ES-I3 (cell line): ENCODE measurements around the gene TUBA4A.

Source experiments
- H3K36me3 ChIP-seq: 2 replicates; pipeline ENCODE4 v1.6.1; 2013; ENCODE audit warnings: mild to moderate bottlenecking, low read length, control low read depth, moderate library complexity; ENCODE audit not compliant: insufficient read depth
- H3K4me1 ChIP-seq: 2 replicates; pipeline ENCODE4 v1.6.1; 2013; ENCODE audit warnings: mild to moderate bottlenecking, control low read depth, low read length; ENCODE audit not compliant: insufficient read depth
- H3K9ac ChIP-seq: 2 replicates; pipeline ENCODE4 v1.6.1; 2013; ENCODE audit warnings: low read depth, mild to moderate bottlenecking, low read length, moderate library complexity
- H3K9me3 ChIP-seq: 2 replicates; pipeline ENCODE4 v1.6.1; 2013; ENCODE audit warnings: mild to moderate bottlenecking, low read length, moderate library complexity; ENCODE audit not compliant: control insufficient read depth, insufficient read depth

The TUBA4A gene

DNA sequence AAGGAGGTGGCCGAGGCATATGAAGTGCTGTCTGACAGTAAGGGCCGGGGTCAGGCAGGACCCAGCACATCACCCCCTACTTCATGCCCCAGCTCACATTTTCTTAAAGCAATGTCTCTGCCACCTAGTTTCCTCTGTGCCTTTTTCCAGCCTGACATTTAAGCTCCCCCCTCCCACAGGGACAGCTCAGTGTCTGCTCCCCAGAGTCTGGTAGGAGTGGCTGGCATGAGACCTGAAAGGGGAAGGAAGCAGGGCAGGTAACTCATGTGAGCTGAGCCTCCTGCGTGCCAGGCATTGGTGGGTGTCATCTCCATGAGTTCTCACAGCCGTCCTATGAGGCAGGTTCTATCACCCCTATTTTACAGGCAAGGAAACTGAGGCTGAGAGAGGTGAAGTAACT is 26.9 kb upstream of the TUBA4A start:
- no peaks in the 10 kb centered on the region for H3K36me3 ChIP-seq
- H3K9me3 ChIP-seq, result no peaks in the 10 kb centered on the region
- peaks cover 15% of the 10 kb centered on the region for H3K4me1 ChIP-seq
- no peak overlapping the region for H3K9ac ChIP-seq

DNA sequence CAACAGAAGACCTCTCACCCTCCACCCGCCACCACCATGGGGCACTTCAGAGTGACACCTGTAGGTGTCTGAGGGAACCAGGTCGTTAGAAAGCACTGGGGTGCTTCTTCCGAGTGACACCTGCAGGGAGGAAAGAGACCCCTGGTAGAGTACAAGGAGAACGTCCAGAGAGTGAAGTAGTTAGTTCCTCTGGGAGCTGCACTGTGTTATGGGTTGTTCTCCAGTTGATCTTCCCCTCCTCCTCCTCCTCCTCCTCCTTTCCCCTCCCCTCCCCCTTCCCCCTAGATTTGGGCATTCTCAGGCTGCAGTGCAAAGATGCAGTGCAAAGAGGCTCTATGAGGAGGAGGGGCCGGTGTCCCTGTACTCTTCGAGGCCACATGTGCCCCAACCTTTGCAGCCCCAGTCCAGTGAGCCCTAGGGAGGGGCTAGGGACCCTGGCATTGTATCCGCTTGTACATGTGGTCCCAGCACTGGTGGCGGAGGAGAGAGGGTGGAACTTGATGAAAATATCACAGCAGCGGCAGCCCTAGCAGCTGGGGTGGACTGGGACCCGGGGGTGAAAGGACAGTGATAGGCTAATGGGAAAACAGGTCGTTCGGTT is 26.3 kb upstream of the TUBA4A start:
- Histone ChIP-seq H3K9ac (peak overlapping the region; percentile 65; the same call in 1 of the 2 replicates), H3K4me1 (peaks cover 15% of the 10 kb centered on the region)

DNA sequence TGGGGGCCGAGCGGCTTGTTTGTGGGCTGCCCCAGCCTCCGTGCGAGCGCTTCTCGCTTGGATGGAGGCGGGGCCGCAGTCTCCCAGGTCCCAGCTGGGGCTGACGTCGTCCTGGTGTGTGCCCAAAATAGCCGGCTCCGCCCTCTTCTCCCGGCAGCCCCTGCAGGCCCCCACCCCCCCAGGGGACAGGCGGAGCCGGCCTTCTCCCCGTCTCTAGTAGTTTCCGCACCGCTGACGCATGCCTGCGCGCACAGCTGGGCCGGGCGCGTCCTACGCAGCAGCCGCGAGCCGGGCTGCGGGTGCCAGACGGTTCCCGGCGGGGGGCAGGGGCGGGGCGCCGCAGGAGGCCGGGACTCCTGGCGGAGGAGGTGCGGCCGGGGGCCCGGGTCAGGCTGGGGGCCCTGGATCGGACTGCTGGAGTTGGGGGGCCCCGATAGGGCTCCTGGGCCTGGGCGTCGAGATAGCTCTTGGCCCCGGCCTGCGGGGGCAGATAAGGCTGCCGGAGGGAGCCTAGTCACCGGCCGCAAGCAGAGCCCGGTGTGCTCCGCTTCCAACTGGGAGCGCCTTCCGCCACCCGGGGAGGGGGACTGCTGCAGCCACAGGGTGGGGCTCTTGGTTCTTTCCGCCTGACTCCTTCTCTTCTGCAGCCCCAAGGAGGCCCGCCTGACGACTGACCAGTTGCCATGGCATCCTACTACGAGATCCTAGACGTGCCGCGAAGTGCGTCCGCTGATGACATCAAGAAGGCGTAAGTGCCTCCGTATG is 25.6 kb upstream of the TUBA4A start, which contains the start of gene DNAJB2:
Gene DNAJB2, plus strand, starts transcription at position 216 of the 765 bp plus-strand sequence. Its CDS starts 468 bp downstream, at position 684.
- Histone ChIP-seq H3K36me3 (no peaks in the 10 kb centered on the region), H3K9ac (peak within 1 kb of the TSS; percentile 65), H3K9me3 (no peaks in the 10 kb centered on the region), H3K4me1 (peaks cover 22% of the 10 kb centered on the region)

More for the DNA sequence above, 26.3 kb upstream of the TUBA4A start:
- H3K36me3 ChIP-seq, result no peaks in the 10 kb centered on the region
- H3K9me3 ChIP-seq, result no peaks in the 10 kb centered on the region

DNA sequence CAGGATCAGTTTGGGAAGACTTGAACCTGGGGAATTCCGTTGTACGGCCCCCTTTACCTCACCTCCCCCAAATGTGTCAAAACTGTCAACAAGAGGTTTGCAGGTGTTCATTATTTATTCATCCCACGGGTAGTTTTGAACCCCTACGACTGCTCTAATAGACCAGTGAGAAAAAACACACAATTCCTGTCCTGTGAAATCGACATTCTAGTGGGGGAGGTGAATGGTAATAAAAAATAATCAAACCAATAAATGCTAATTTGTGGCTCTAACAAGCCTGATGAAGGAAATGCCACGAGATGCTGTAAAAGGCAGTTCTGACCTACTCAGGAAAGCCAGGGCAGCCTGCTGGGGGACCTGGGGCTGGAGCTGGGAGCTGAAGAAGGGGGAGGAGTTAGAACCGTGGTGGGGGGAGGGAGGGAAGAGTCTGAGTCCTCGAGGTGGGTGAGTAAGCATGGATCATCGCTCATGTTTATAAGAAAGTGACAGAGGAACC is 25.0 kb upstream of the TUBA4A start:
- Histone ChIP-seq H3K4me1 (peaks cover 29% of the 10 kb centered on the region), H3K36me3 (no peaks in the 10 kb centered on the region), H3K9ac (peak overlapping the region; percentile 65), H3K9me3 (no peaks in the 10 kb centered on the region)

DNA sequence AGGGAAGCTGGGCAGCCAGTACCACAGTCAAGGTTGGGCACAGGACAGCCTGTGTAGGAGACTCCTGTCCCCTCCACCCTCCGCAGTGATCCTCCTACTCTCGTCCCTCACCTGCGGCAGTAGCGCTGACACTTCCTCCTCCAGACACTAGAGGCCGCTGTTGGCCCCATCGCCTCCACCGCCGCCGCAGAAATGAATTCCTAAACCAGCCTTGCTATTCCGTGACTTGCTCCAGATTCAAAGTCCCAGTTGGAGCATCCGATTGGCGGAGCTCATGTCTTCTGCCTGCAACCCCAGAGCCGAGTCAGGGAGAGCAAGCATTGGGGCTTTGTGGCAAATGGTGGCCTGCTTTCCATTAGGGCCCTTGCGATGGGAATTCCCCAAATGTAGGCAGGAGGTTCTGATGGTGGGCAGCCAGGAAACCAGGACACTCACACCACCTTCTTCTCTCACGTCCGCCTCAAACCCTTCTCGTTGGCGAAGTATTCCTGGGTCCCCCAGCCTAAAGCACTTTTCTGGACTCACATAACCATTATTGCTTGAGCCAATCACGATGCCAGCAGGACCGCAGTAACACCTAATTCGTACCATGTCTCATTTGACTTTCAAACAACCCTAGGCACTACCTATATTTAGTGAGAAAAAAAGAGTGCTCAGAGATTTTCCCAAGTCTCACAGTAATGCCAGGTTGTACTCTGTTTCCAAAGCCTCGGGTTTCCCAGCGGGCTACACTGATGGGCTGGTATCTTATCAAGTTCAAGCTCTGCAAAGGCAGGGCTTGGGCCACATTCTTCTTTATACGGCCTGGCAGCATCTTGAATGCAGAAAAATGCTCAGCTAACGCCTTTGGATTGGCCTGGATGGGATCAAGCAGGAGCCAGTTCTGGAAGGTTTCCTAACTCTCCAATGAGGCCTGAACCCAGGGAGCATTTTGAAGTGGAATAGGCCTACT is 24.3 kb upstream of the TUBA4A start:
- no peaks in the 10 kb centered on the region for H3K9me3 ChIP-seq
- H3K9ac ChIP-seq, result peak overlapping the region; percentile 65; the same call in 1 of the 2 replicates
- peaks cover 30% of the 10 kb centered on the region for H3K4me1 ChIP-seq

DNA sequence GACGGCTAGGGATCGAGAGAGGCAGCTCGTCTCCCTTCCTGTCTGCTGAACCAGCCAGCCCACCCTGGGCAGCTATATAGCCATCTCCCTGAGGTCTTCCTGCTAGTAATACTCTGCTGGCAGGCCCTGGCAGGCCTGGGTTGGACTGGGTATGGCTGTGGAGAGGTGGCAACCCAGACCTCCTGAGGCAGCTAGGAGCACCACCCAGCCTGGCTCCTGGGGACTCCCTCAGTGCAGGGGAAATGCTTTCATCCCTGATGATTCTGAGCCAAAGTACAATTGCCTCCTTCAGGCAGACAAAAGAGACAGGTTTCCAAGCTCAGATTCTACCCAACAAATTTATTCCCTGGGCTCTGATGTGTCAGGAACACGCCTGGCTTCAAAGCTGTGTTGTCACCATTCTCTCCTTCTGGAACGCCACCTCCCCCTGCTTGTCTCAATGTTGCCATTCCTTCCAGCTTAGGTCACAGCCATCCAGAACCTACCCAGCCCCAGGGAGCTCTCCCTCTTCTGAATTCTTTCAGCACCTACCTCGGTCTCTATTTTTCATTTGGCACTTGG is 20.7 kb upstream of the TUBA4A start:
- no peaks in the 10 kb centered on the region for H3K9me3 ChIP-seq
- no peaks in the 10 kb centered on the region for H3K36me3 ChIP-seq
- H3K4me1 ChIP-seq, result peaks cover 30% of the 10 kb centered on the region
- peak overlapping the region; percentile 7; the same call in 1 of the 2 replicates for H3K9ac ChIP-seq

More for the DNA sequence above, 24.3 kb upstream of the TUBA4A start:
- no peaks in the 10 kb centered on the region for H3K36me3 ChIP-seq

DNA sequence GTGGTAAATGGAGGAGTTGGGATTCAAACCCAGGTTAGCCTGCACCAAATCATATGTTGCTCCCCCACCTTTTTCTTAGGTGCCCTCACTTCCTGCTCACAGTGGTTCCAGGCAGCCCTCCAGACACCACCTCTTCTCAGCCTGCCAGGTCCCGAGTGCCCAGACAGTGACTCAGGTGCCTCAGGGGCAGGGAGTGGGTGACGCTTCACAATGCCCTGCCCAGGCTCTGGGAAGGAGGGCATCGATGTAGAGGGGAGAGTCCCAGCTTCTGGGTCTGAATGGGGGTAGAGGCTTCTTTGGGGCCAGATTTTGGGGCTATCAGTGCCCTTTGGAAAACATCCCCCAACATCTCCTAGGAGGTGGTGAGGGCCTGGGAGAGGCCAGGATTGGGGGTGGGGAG is 20.2 kb upstream of the TUBA4A start:
- Histone ChIP-seq H3K4me1 (peaks cover 30% of the 10 kb centered on the region), H3K36me3 (no peaks in the 10 kb centered on the region), H3K9me3 (no peaks in the 10 kb centered on the region), H3K9ac (peak overlapping the region; percentile 7; the same call in 1 of the 2 replicates)

DNA sequence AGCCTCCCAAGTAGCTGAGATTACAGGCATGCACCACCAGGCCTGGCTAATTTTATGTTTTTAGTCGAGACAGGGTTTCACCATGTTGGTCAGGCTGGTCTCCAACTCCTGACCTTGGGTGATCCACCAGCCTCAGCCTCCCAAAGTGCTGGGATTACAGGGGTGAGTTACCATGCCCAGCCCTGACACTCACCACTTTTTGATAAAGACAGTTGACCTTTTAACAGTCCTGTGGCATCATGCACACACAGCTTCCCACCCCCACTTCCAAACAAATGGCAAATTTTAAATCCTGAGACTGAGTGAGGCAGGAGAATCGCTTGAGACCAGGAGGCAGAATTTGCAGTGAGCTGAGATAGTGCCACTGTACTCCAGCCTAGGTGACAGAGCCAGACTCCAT is 19.3 kb upstream of the TUBA4A start:
- Histone ChIP-seq H3K9me3 (no peaks in the 10 kb centered on the region), H3K4me1 (peaks cover 22% of the 10 kb centered on the region), H3K9ac (no peak overlapping the region), H3K36me3 (no peaks in the 10 kb centered on the region)

DNA sequence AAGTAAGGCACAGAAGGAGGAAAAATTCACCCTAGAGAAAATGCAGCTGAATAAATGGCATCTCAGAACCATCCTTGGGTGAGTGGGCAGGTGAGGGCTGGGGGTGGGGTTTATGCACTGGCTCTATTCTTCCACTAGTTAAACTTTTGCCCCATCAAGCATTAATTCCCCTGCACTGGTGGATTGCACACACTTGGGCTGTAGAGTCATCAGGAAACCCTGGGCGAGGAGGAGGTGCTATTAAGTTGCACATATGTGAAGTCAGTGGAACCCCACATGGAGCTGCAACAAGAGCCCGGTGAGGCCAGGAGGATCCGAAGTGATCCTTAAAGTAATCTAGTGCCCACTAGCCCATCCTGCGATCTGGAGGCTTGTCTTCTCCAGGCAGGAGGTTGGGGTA is 18.6 kb upstream of the TUBA4A start:
- no peak overlapping the region for H3K9ac ChIP-seq
- no peaks in the 10 kb centered on the region for H3K36me3 ChIP-seq
- peaks cover 18% of the 10 kb centered on the region; the same call in 1 of the 2 replicates for H3K4me1 ChIP-seq
- no peaks in the 10 kb centered on the region for H3K9me3 ChIP-seq

- Histone ChIP-seq H3K9me3 (no peaks in the 10 kb centered on the region), H3K36me3 (no peaks in the 10 kb centered on the region), H3K4me1 (peaks cover 15% of the 10 kb centered on the region; the same call in 1 of the 2 replicates), H3K9ac (no peak overlapping the region)
Observed at GRCh38 chr2:219271021-219271420, 17.3 kb upstream of the TUBA4A start.

- Histone ChIP-seq H3K4me1 (peaks cover 14% of the 10 kb centered on the region; the same call in 1 of the 2 replicates), H3K36me3 (no peaks in the 10 kb centered on the region), H3K9ac (no peak overlapping the region)
Observed at GRCh38 chr2:219270055-219270372, 16.3 kb upstream of the TUBA4A start.

DNA sequence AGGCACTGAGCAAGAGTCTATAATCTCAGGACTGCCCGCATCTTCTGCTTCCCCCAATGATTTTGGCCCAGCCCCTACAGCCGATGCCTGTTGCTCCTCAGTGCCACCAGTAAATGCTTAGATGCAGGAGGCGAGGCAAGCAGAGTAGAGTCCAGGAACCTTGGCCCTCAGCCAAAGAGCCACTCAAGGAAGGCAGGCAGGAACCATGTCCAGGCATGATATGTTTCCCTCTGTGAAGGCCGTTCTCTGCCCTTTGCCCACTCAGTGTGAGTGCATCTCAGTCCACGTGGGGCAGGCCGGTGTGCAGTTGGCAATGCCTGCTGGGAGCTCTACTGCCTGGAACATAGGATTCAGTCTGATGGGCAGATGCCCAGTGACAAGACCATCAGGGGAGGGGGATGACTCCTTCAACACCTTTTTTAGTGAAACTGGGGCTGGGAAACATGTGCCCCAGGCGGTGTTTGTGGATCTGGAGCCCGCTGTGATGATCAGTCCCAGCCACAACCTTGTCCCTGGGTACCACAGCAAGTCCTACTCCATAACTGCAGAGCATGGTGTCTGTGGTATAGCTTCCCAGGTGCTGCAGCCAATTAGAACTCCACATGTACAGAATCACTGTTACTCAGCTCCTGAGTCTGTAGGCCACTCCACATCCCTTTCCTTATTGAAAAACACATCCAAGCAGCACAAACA is 15.8 kb upstream of the TUBA4A start:
- no peaks in the 10 kb centered on the region for H3K9me3 ChIP-seq
- no peak overlapping the region for H3K9ac ChIP-seq
- no peaks in the 10 kb centered on the region for H3K36me3 ChIP-seq
- peaks cover 9% of the 10 kb centered on the region; the same call in 1 of the 2 replicates for H3K4me1 ChIP-seq

More at GRCh38 chr2:219270055-219270372, 16.3 kb upstream of the TUBA4A start:
- no peaks in the 10 kb centered on the region for H3K9me3 ChIP-seq

- H3K9ac ChIP-seq, result no peak overlapping the region
- no peaks in the 10 kb centered on the region for H3K36me3 ChIP-seq
- no peaks in the 10 kb centered on the region for H3K9me3 ChIP-seq
- no peaks in the 10 kb centered on the region for H3K4me1 ChIP-seq
Observed at GRCh38 chr2:219268294-219268693, 14.6 kb upstream of the TUBA4A start.
